ENCODE measurements around the gene KLF15.

DNA sequence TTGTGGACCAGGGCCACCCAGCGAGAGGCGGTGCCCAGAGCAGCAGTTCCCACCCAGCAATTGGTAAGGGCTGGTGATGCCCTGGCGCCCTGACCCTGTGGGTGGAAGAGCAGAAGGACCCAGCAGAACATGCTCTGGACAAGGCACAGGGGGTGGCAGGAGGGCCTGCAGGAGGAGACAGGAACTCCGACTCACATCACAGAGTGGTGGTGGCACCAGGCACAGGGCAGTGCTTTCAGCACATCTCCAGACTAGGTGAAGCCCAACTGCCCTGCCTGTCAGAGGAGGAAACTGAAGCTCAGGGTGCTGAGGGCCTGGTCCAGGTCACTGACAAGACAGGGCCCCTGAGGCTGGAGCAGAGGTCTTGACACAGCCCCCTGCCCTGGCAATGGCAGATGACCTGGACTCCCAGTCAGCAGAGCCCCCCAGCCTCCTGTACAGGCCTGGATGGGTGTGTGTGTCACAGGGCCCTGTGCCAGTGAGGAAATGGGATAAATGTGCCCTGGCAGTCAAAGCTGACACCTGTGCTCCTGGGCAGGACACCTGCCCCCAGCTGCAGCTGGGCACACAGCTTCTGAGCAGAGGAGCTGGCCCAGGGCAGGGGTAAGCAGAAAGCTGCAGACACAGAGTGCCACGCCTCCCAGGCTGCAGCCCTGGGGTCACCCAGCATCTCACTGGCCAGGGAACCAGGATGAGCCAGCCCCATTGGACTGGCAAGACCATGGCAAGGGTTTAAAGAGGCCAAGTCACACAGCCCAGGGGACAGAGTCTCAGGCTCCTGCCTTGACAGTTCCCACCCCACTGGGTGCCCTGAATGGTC is 11.4 kb downstream of the KLF15 start:
- TF ChIP-seq EZH2 (IDR thresholded peaks at IDR 0.05; ENCODE audit: borderline replicate concordance, insufficient read depth, low read depth, low read length, poor library complexity, severe bottlenecking), result no peak
- TF ChIP-seq, protein P1, sequence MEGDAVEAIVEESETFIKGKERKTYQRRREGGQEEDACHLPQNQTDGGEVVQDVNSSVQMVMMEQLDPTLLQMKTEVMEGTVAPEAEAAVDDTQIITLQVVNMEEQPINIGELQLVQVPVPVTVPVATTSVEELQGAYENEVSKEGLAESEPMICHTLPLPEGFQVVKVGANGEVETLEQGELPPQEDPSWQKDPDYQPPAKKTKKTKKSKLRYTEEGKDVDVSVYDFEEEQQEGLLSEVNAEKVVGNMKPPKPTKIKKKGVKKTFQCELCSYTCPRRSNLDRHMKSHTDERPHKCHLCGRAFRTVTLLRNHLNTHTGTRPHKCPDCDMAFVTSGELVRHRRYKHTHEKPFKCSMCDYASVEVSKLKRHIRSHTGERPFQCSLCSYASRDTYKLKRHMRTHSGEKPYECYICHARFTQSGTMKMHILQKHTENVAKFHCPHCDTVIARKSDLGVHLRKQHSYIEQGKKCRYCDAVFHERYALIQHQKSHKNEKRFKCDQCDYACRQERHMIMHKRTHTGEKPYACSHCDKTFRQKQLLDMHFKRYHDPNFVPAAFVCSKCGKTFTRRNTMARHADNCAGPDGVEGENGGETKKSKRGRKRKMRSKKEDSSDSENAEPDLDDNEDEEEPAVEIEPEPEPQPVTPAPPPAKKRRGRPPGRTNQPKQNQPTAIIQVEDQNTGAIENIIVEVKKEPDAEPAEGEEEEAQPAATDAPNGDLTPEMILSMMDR (IDR thresholded peaks at IDR 0.05), result no peak

Data from B cell (primary cell).